Measurements from ENCODE around the gene PLIN1.

GRCh38 chr15:89646416-89647141, 32.6 kb downstream of the PLIN1 start:
- TF ChIP-seq SIN3A (IDR thresholded peaks at IDR 0.05; ENCODE audit: borderline replicate concordance, insufficient read depth, low read length) (no peak), POLR2AphosphoS5 (IDR thresholded peaks at IDR 0.05; ENCODE audit: low read depth, low read length) (no peak)

Data from PFSK-1 (cell line).